Endodermal cell (in vitro differentiated cells): ENCODE data around the gene FUT1. TPM values are rescaled to one million over a fixed set of nuclear protein-coding genes. Genes with fewer than 3 reads are reported as not detected.
A peak's percentile ranks its signal among the peaks of the same experiment; 100 is the strongest.

Experiments used
- DNase-seq: peaks from one replicate; pipeline ENCODE4 v3.0.0-alpha.2; 2017
- H3K27ac ChIP-seq: 2 replicates; pipeline ENCODE4 v1.5.1; 2013; ENCODE audit warnings: mild to moderate bottlenecking, low read depth, low read length, moderate library complexity
- H3K27me3 ChIP-seq: 2 replicates; pipeline ENCODE4 v1.6.1; 2013; ENCODE audit warnings: mild to moderate bottlenecking, low read length, moderate library complexity; ENCODE audit not compliant: insufficient read depth, control insufficient read depth, poor library complexity, severe bottlenecking
- H3K36me3 ChIP-seq: 2 replicates; pipeline ENCODE4 v1.7.0; 2013; ENCODE audit warnings: mild to moderate bottlenecking, low read length, moderate library complexity; ENCODE audit not compliant: control insufficient read depth, insufficient read depth
- H3K4me1 ChIP-seq: one replicate; pipeline ENCODE4 v1.7.0; 2013; ENCODE audit warnings: low read length; ENCODE audit not compliant: control insufficient read depth, insufficient read depth
- H3K4me3 ChIP-seq: 2 replicates; pipeline ENCODE4 v1.5.1; 2013; ENCODE audit warnings: mild to moderate bottlenecking, low read length, moderate library complexity
- H3K9ac ChIP-seq: 2 replicates; pipeline ENCODE4 v1.6.1; 2013; ENCODE audit warnings: mild to moderate bottlenecking, low read length, moderate library complexity; ENCODE audit not compliant: poor library complexity, severe bottlenecking; ENCODE audit errors: extremely low read depth
- H3K9me3 ChIP-seq: 2 replicates; pipeline ENCODE4 v1.6.1; 2013; ENCODE audit warnings: mild to moderate bottlenecking, low read length, moderate library complexity; ENCODE audit not compliant: control insufficient read depth
- H3K27ac Mint-ChIP-seq: 2 replicates; pipeline ENCODE4 v1.8.0; 2020; ENCODE audit warnings: mixed read lengths
- H3K27me3 Mint-ChIP-seq: 2 replicates; pipeline ENCODE4 v1.8.0; 2021; ENCODE audit warnings: mild to moderate bottlenecking, mixed read lengths; ENCODE audit not compliant: insufficient read depth
- H3K36me3 Mint-ChIP-seq: 2 replicates; pipeline ENCODE4 v1.8.0; 2020; ENCODE audit warnings: low read depth, mixed read lengths
- H3K4me1 Mint-ChIP-seq: 2 replicates; pipeline ENCODE4 v1.8.0; 2020; ENCODE audit warnings: mixed read lengths
- H3K4me3 Mint-ChIP-seq: 2 replicates; pipeline ENCODE4 v1.8.0; 2020; ENCODE audit warnings: mild to moderate bottlenecking, moderate library complexity, mixed read lengths
- H3K9me3 Mint-ChIP-seq: 2 replicates; pipeline ENCODE4 v1.8.0; 2020; ENCODE audit warnings: mild to moderate bottlenecking, mixed read lengths
- WGBS, 2 experiments: methylation state at CpG; one replicate each; pipeline versions ENCODE4 v1.1.5 to v1.1.7; 2013; ENCODE audit warnings: missing lambda C conversion rate in 2 of 2, mixed read lengths in 1 of 2; ENCODE audit not compliant: insufficient coverage in 1 of 2, insufficient read length in 1 of 2; 5-methylcytosine and 5-hydroxymethylcytosine counted together
- total RNA-seq, 2 donors: library from RNA; stranded (reverse); fragmentation: NEBNext Ultra II Directional in 1 of 2; extraction: Animal tissue kit (Norgen Biotek cat#: 25700) in 1 of 2; gene quantifications; 2 replicates in 1 of 2; 3 replicates in 1 of 2; pipeline ENCODE4 v1.2.1, GENCODE V29; 2021
- TF ChIP-seq, protein P1 (sequence below): fragments of 200-600 bp; sonication (generic); conservative IDR thresholded peaks from 2 replicates; pipeline ENCODE4 v1.5.0; 2021; ENCODE audit warnings: antibody characterized with exemption, mild to moderate bottlenecking

FUT1 gene
- total RNA-seq, 2 donors from 2014 or later = 5.4 to 6.3 TPM

DNA sequence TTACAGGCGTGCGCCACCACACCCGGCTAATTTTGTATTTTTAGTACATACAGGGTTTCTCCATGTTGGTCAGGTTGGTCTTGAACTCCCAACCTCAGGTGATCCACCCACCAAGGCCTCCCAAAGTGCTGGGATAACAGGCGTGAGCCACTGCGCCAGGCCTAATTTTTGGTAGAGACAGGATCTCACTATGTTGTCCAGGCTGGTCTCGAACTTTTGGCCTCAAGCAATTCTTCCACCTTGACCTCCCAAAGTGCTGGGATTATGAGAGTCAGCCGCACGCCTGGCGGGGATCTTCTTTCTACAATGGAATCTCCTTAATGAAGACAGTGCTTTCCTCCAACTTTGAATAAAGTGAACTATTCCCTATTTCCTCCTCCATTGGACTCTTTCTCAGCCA lies 17.8 kb downstream of the FUT1 start:
- Mint-ChIP-seq H3K36me3 (peaks cover 2% of the 10 kb centered on the region), H3K9me3 (no peaks in the 10 kb centered on the region), H3K27ac (no peak overlapping the region), H3K27me3 (peaks cover 35% of the 10 kb centered on the region), H3K4me1 (peaks cover 3% of the 10 kb centered on the region), H3K4me3 (peak overlapping the region; percentile 63)
- TF ChIP-seq, protein P1, sequence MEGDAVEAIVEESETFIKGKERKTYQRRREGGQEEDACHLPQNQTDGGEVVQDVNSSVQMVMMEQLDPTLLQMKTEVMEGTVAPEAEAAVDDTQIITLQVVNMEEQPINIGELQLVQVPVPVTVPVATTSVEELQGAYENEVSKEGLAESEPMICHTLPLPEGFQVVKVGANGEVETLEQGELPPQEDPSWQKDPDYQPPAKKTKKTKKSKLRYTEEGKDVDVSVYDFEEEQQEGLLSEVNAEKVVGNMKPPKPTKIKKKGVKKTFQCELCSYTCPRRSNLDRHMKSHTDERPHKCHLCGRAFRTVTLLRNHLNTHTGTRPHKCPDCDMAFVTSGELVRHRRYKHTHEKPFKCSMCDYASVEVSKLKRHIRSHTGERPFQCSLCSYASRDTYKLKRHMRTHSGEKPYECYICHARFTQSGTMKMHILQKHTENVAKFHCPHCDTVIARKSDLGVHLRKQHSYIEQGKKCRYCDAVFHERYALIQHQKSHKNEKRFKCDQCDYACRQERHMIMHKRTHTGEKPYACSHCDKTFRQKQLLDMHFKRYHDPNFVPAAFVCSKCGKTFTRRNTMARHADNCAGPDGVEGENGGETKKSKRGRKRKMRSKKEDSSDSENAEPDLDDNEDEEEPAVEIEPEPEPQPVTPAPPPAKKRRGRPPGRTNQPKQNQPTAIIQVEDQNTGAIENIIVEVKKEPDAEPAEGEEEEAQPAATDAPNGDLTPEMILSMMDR = no peak
- Histone ChIP-seq H3K4me3 (peak overlapping the region; percentile 74), H3K27me3 (peaks cover 7% of the 10 kb centered on the region), H3K4me1 (no peaks in the 10 kb centered on the region), H3K36me3 (no peaks in the 10 kb centered on the region), H3K9me3 (no peaks in the 10 kb centered on the region), H3K27ac (no peak overlapping the region), H3K9ac (no peak overlapping the region)
- DNase-seq = no peak
- WGBS, 2 experiments = 89 to 94% methylated on average over 6 to 9 of the region's 9 CpGs

- H3K4me1 ChIP-seq = no peaks in the 10 kb centered on the region
- no peak overlapping the region for H3K4me3 ChIP-seq
- H3K9ac ChIP-seq = no peak overlapping the region
- no peak overlapping the region for H3K27ac Mint-ChIP-seq
- no peaks in the 10 kb centered on the region for H3K9me3 ChIP-seq
- TF ChIP-seq, protein P1 = no peak
- H3K27ac ChIP-seq = no peak overlapping the region
- H3K27me3 ChIP-seq = no peaks in the 10 kb centered on the region
- H3K36me3 ChIP-seq = no peaks in the 10 kb centered on the region
- 85 to 91% methylated on average over 4 of the region's 4 CpGs for WGBS, 2 experiments
- no peaks in the 10 kb centered on the region for H3K9me3 Mint-ChIP-seq
- no peak overlapping the region for H3K4me3 Mint-ChIP-seq
- no peaks in the 10 kb centered on the region for H3K4me1 Mint-ChIP-seq
- no peak for DNase-seq
- peaks cover 3% of the 10 kb centered on the region for H3K36me3 Mint-ChIP-seq
- H3K27me3 Mint-ChIP-seq = peaks cover 38% of the 10 kb centered on the region
Observed at GRCh38 chr19:48731452-48731851, 21.0 kb downstream of the FUT1 start.

DNA sequence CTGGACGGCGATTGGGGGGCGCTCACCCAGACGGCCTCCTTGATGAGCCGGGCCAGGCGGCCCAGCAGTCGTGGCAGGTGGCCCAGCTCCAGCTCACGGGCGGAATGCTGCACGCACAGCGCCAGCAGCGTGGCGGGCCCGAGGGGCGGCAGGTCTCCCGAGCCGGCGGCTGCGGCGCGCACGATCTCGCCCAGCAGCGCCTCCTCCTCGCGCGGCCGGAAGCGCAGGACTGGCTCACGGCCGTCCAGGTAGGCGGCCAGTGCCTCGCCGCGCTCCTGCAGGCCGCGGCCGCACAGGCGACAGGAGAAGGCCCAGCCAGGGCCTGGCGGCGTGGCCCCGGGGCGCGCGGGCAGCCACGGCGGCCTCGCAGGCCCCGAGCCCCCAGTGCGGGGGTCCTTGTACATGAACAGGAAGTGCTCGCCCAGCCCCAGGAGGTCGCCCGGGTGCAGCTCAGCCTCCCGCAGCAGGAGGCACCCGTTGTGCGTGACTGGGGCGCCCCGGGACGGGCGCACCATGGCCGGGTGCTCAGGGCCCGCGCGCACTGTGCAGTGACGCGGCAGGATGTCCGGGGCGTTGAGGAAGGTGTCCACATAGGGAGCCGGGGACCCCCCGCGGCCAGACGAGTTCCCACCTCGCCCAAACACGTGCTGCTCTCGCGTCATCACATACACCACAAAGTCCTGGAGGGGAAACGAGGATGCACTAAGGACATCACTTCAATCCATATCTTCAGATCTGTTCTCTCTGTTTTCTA lies 23.4 kb downstream of the FUT1 start:
- TF ChIP-seq, protein P1 = peak; percentile 54
- Histone ChIP-seq H3K9ac (no peak overlapping the region), H3K9me3 (no peaks in the 10 kb centered on the region), H3K27ac (no peak overlapping the region), H3K27me3 (no peaks in the 10 kb centered on the region), H3K4me3 (no peak overlapping the region), H3K4me1 (no peaks in the 10 kb centered on the region), H3K36me3 (no peaks in the 10 kb centered on the region)
- DNase-seq = peak; percentile 81
- peaks cover 34% of the 10 kb centered on the region for H3K27me3 Mint-ChIP-seq
- 95 to 96% methylated on average over 56 to 77 of the region's 77 CpGs for WGBS, 2 experiments
- no peak overlapping the region for H3K27ac Mint-ChIP-seq
- H3K36me3 Mint-ChIP-seq = peaks cover 3% of the 10 kb centered on the region
- H3K4me3 Mint-ChIP-seq = peak overlapping the region; percentile 23
- no peaks in the 10 kb centered on the region for H3K9me3 Mint-ChIP-seq
- H3K4me1 Mint-ChIP-seq = peaks cover 1% of the 10 kb centered on the region
